GM10248 (cell line): ENCODE data around the gene PHLDB1.

Experiments used
- CTCF ChIA-PET: fragments of 300-600 bp; sonication (Branson Sonifier 250); formaldehyde crosslinking; extraction: SDS; loops from one replicate; lab custom pipeline; 2021; ENCODE audit warnings: antibody characterized with exemption; lab: Yijun Ruan, JAX
- POLR2A ChIA-PET: fragments of 350-650 bp; sonication (Branson Sonifier 250); formaldehyde crosslinking; extraction: SDS; loops from one replicate; lab custom pipeline; 2020; ENCODE audit warnings: antibody characterized with exemption; lab: Yijun Ruan, JAX
- DNase-seq: peaks from one replicate; pipeline ENCODE4 v3.0.0; 2012; ENCODE audit errors: extremely low spot score
- CTCF ChIP-seq: IDR thresholded peaks from 2 replicates; pipeline ENCODE4 v1.5.1; 2012; ENCODE audit warnings: mild to moderate bottlenecking, low read depth; ENCODE audit errors: extremely low read depth, missing control alignments, control extremely low read depth

The PHLDB1 gene

GRCh38 chr11:118697346-118697745 lies 89.9 kb downstream of the PHLDB1 start:
- CTCF ChIA-PET, result interaction anchor here (0.7 to 4.1 kb wide), 3 partner anchors 92 to 233 kb away, joined by 3 to 16 read pairs (median 7); no protein-coding TSS in a partner anchor
- DNase-seq, result no peak
- POLR2A ChIA-PET, result no interaction called here
- TF ChIP-seq CTCF, result no peak

- DNase-seq, result no peak
- TF ChIP-seq CTCF, result no peak
- ChIA-PET POLR2A (interaction anchor here (0.6 kb wide), 1 partner anchor 222 kb away, joined by 3 read pairs; no protein-coding TSS in a partner anchor), CTCF (interaction anchor here (0.9 to 1.6 kb wide), 2 partner anchors 9 to 10 kb away, joined by 3 to 5 read pairs; no protein-coding TSS in a partner anchor)
Observed at GRCh38 chr11:118699506-118700220, 92.2 kb downstream of the PHLDB1 start.

- ChIA-PET POLR2A (no interaction called here), CTCF (interaction anchor here (0.6 to 6.4 kb wide), 3 partner anchors 8 to 15 kb away, joined by 3 to 41 read pairs (median 3); no protein-coding TSS in a partner anchor)
- TF ChIP-seq CTCF, result no peak
- DNase-seq, result no peak
Observed at GRCh38 chr11:118703563-118704106, 96.2 kb downstream of the PHLDB1 start.

GRCh38 chr11:118705111-118705741 lies 97.8 kb downstream of the PHLDB1 start:
- no peak for TF ChIP-seq CTCF
- ChIA-PET CTCF (interaction anchor here (0.8 to 6.4 kb wide), 4 partner anchors 9 to 45 kb away, joined by 3 to 41 read pairs (median 4); no protein-coding TSS in a partner anchor), POLR2A (no interaction called here)
- no peak for DNase-seq

GRCh38 chr11:118705791-118706545 lies 98.6 kb downstream of the PHLDB1 start:
- POLR2A ChIA-PET, result no interaction called here
- CTCF ChIA-PET, result interaction anchor here (0.8 to 6.4 kb wide), 4 partner anchors 10 to 46 kb away, joined by 3 to 41 read pairs (median 4); no protein-coding TSS in a partner anchor
- TF ChIP-seq CTCF, result no peak
- no peak for DNase-seq

GRCh38 chr11:118706546-118706825 lies 99.1 kb downstream of the PHLDB1 start:
- POLR2A ChIA-PET, result no interaction called here
- no peak for DNase-seq
- TF ChIP-seq CTCF, result no peak
- CTCF ChIA-PET, result interaction anchor here (1.3 to 6.4 kb wide), 2 partner anchors 15 to 18 kb away, joined by 4 to 41 read pairs; no protein-coding TSS in a partner anchor
